ENCODE data around the gene SLC44A1.

SLC44A1 gene

GRCh38 chr9:105293408-105293807, 49.0 kb downstream of the SLC44A1 start:
- no peak for ATAC-seq
- TF ChIP-seq TCF4 (CRISPR knock-in tag; IDR thresholded peaks at IDR 0.05; ENCODE audit: borderline replicate concordance) (no peak), ZNF8 (CRISPR knock-in tag; IDR thresholded peaks at IDR 0.05) (no peak), ZNF70 (CRISPR knock-in tag; IDR thresholded peaks at IDR 0.05) (no peak), RARB (CRISPR knock-in tag; IDR thresholded peaks at IDR 0.05) (no peak), ARNTL (CRISPR knock-in tag; IDR thresholded peaks at IDR 0.05; ENCODE audit: borderline replicate concordance, low read depth) (no peak), OSR1 (CRISPR knock-in tag; IDR thresholded peaks at IDR 0.05) (no peak), ZFP30 (CRISPR knock-in tag; IDR thresholded peaks at IDR 0.05) (no peak), ZFP3 (CRISPR knock-in tag; IDR thresholded peaks at IDR 0.05) (no peak), TOX (CRISPR knock-in tag; IDR thresholded peaks at IDR 0.05; ENCODE audit: borderline replicate concordance) (no peak), CSDC2 (CRISPR knock-in tag; IDR thresholded peaks at IDR 0.05) (no peak), CSRNP3 (CRISPR knock-in tag; IDR thresholded peaks at IDR 0.05) (no peak), ISL1 (CRISPR knock-in tag; IDR thresholded peaks at IDR 0.05) (no peak)

GRCh38 chr9:105295201-105295550, 50.7 kb downstream of the SLC44A1 start:
- TF ChIP-seq CSDC2 (CRISPR knock-in tag; IDR thresholded peaks at IDR 0.05) (no peak), ZNF70 (CRISPR knock-in tag; IDR thresholded peaks at IDR 0.05) (no peak), SNAI2 (CRISPR knock-in tag; IDR thresholded peaks at IDR 0.05) (no peak), CREB5 (CRISPR knock-in tag; IDR thresholded peaks at IDR 0.05; ENCODE audit: low read depth) (no peak), RARB (CRISPR knock-in tag; IDR thresholded peaks at IDR 0.05) (no peak), TCF4 (CRISPR knock-in tag; IDR thresholded peaks at IDR 0.05; ENCODE audit: borderline replicate concordance) (no peak), ESRRG (CRISPR knock-in tag; IDR thresholded peaks at IDR 0.05) (no peak), PPARA (CRISPR knock-in tag; IDR thresholded peaks at IDR 0.05; ENCODE audit: borderline replicate concordance) (no peak)
- no peak for ATAC-seq

GRCh38 chr9:105295986-105296385, 51.5 kb downstream of the SLC44A1 start:
- no peak for ATAC-seq
- no peak for TF ChIP-seq TSHZ2 (CRISPR knock-in tag; IDR thresholded peaks at IDR 0.05)
- TF ChIP-seq ZNF565 (CRISPR knock-in tag; conservative IDR thresholded peaks at IDR 0.05; ENCODE audit: low read depth), result no peak
- TF ChIP-seq ZFP30 (CRISPR knock-in tag; IDR thresholded peaks at IDR 0.05), result no peak
- no peak for TF ChIP-seq RARB (CRISPR knock-in tag; IDR thresholded peaks at IDR 0.05)
- TF ChIP-seq TCF4 (CRISPR knock-in tag; IDR thresholded peaks at IDR 0.05; ENCODE audit: borderline replicate concordance), result no peak
- TF ChIP-seq OSR1 (CRISPR knock-in tag; IDR thresholded peaks at IDR 0.05), result no peak
- no peak for TF ChIP-seq CSRNP3 (CRISPR knock-in tag; IDR thresholded peaks at IDR 0.05)
- TF ChIP-seq PPARA (CRISPR knock-in tag; IDR thresholded peaks at IDR 0.05; ENCODE audit: borderline replicate concordance), result no peak
- no peak for TF ChIP-seq ISL1 (CRISPR knock-in tag; IDR thresholded peaks at IDR 0.05)
- TF ChIP-seq CSDC2 (CRISPR knock-in tag; IDR thresholded peaks at IDR 0.05), result no peak
- no peak for TF ChIP-seq SNAI2 (CRISPR knock-in tag; IDR thresholded peaks at IDR 0.05)
- no peak for TF ChIP-seq ZFP3 (CRISPR knock-in tag; IDR thresholded peaks at IDR 0.05)
- TF ChIP-seq ZNF70 (CRISPR knock-in tag; IDR thresholded peaks at IDR 0.05), result no peak
- no peak for TF ChIP-seq ZNF8 (CRISPR knock-in tag; IDR thresholded peaks at IDR 0.05)

- no peak for ATAC-seq
- TF ChIP-seq SNAI2 (CRISPR knock-in tag; IDR thresholded peaks at IDR 0.05) (no peak), TSHZ2 (CRISPR knock-in tag; IDR thresholded peaks at IDR 0.05) (no peak), ZC3H10 (CRISPR knock-in tag; IDR thresholded peaks at IDR 0.05) (no peak)
Observed at GRCh38 chr9:105296445-105296844, 52.0 kb downstream of the SLC44A1 start.

Data from SK-N-SH treated with all-trans-retinoic acid at 6 μM for 48 hours (cell line).